Naive thymus-derived CD4-positive, alpha-beta T cell (primary cell): ENCODE data around the gene AP2B1. TPM values are rescaled to one million over a fixed set of nuclear protein-coding genes. Genes with fewer than 3 reads are reported as not detected.

ENCODE experiments used
- ATAC-seq: fragments of 150-1000 bp; cut with Tn5 transposase; 2 replicates; pipeline ENCODE4 v1.10.0; 2021; ENCODE audit warnings: mild to moderate bottlenecking, moderate library complexity
- CTCF ChIA-PET: fragments of 350-600 bp; sonication (Branson Sonifier 250); formaldehyde crosslinking; loops from one replicate; lab custom pipeline; 2021; ENCODE audit warnings: antibody characterized with exemption; lab: Charles Lee
- POLR2A ChIA-PET: fragments of 350-600 bp; sonication (Branson Sonifier 250); formaldehyde crosslinking; loops from one replicate; lab custom pipeline; 2021; ENCODE audit warnings: antibody characterized with exemption, inconsistent platforms; lab: Charles Lee
- DNase-seq, 9 donors: peaks; one replicate each; pipeline versions ENCODE4 v3.0.0 to v3.0.0-alpha.2; 2020 to 2022; ENCODE audit warnings: mixed read lengths in 1 of 9
- H3K27ac ChIP-seq: one replicate; pipeline ENCODE4 v1.7.0; 2013; ENCODE audit warnings: mild to moderate bottlenecking, low read depth, low read length, moderate library complexity
- H3K27me3 ChIP-seq, 2 donors: one replicate each; pipeline ENCODE4 v1.7.0; 2013; ENCODE audit warnings: low read length in 2 of 2, mild to moderate bottlenecking in 2 of 2, moderate library complexity in 2 of 2; ENCODE audit not compliant: control insufficient read depth in 2 of 2, insufficient read depth in 2 of 2
- H3K36me3 ChIP-seq, 3 experiments: 1 replicate in 2 of 3; 2 replicates in 1 of 3; pipeline ENCODE4 v1.7.0; 2013; ENCODE audit warnings: low read length in 3 of 3, mild to moderate bottlenecking in 3 of 3, moderate library complexity in 1 of 3; ENCODE audit not compliant: insufficient read depth in 3 of 3, control insufficient read depth in 2 of 3
- H3K4me1 ChIP-seq, 2 donors: one replicate each; pipeline ENCODE4 v1.7.0; 2013; ENCODE audit warnings: low read length in 2 of 2, mild to moderate bottlenecking in 2 of 2, moderate library complexity in 1 of 2; ENCODE audit not compliant: control insufficient read depth in 2 of 2, insufficient read depth in 2 of 2
- H3K4me3 ChIP-seq: 2 replicates; pipeline ENCODE4 v1.7.0; 2013; ENCODE audit warnings: mild to moderate bottlenecking, low read length
- H3K9me3 ChIP-seq, 3 experiments: 1 replicate in 2 of 3; 2 replicates in 1 of 3; pipeline ENCODE4 v1.7.0; 2013; ENCODE audit warnings: low read length in 3 of 3; ENCODE audit not compliant: control insufficient read depth in 2 of 3
- H3K27ac Mint-ChIP-seq, 9 donors: one replicate each; pipeline ENCODE4 v1.8.0; 2020 to 2022; ENCODE audit warnings: mixed read lengths in 9 of 9, mild to moderate bottlenecking in 8 of 9, moderate library complexity in 5 of 9, inconsistent platforms in 2 of 9
- H3K27me3 Mint-ChIP-seq, 5 donors: one replicate each; pipeline ENCODE4 v1.8.0; 2021 to 2022; ENCODE audit warnings: mixed read lengths in 5 of 5, mild to moderate bottlenecking in 1 of 5
- H3K36me3 Mint-ChIP-seq, 5 donors: one replicate each; pipeline ENCODE4 v1.8.0; 2020 to 2022; ENCODE audit warnings: mixed read lengths in 5 of 5, mild to moderate bottlenecking in 3 of 5, inconsistent platforms in 1 of 5
- H3K4me1 Mint-ChIP-seq, 7 donors: one replicate each; pipeline ENCODE4 v1.8.0; 2020 to 2022; ENCODE audit warnings: mixed read lengths in 7 of 7, mild to moderate bottlenecking in 3 of 7, inconsistent platforms in 1 of 7
- H3K4me3 Mint-ChIP-seq, 10 donors: one replicate each; pipeline ENCODE4 v1.8.0; 2020 to 2022; ENCODE audit warnings: mild to moderate bottlenecking in 10 of 10, mixed read lengths in 10 of 10, moderate library complexity in 6 of 10, inconsistent platforms in 2 of 10
- H3K9me3 Mint-ChIP-seq, 11 donors: one replicate each; pipeline ENCODE4 v1.8.0; 2020 to 2022; ENCODE audit warnings: mixed read lengths in 11 of 11, mild to moderate bottlenecking in 4 of 11, inconsistent platforms in 1 of 11, moderate library complexity in 1 of 11
- intact Hi-C, 2 donors: fragments of 100-400 bp; cut with micrococcal nuclease; formaldehyde crosslinking; loops; one replicate each; pipeline ENCODE4 v1.15.1; 2023
- polyA plus RNA-seq, 2 donors: library from polyadenylated mRNA; unstranded; fragments of 300-500 nt; fragmentation: Illumina TruSeq; gene quantifications; one replicate each; pipeline ENCODE4 v1.2.3, GENCODE V29; 2021
- total RNA-seq, 6 experiments: library from RNA in 5 of 6; stranded (reverse) in 5 of 6; gene quantifications; 1 replicate in 5 of 6; 2 replicates in 1 of 6; pipeline ENCODE4 v1.2.3 and lab custom pipeline; 2021 to 2026

Gene AP2B1
- total and polyA plus RNA-seq, 7 experiments from 2014 or later = 49.0 to 197 (median 102) TPM

GRCh38 chr17:35726127-35726952 lies 139.2 kb downstream of the AP2B1 start:
- intact Hi-C loops = no loop called here
- POLR2A ChIA-PET = no interaction called here
- H3K4me1 Mint-ChIP-seq = peaks cover 13 to 21% (median 18%) of the 10 kb centered on the region in 7 donors

DNA sequence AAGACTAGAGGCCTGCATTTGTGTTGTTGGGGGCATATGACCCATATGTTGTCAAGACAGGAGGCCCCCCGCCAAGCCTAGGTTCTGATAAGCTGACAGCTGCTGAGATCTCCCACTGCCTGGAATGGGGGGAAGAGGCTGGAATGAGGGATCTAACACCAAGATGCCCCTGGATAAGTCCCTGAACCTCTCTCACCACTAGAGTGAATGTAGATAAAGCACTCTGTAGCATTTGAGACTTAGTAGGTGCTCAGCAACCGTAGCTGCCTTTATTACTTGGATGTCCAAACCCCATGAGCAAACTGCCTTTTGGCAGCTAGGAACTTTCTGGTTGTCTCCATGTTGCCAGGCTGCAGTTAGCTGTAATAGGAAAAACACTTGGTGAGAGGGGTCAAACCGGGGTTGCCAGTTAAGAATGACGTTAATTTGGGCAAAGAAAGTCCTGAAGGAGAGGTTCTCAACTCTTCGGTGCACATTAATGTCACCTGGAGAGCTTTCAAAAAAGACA lies 139.9 kb downstream of the AP2B1 start:
- intact Hi-C loops = no loop called here
- ATAC-seq (no peak), DNase-seq (no peak)
- Histone ChIP-seq H3K27ac (no peak overlapping the region), H3K9me3 (no peaks in the 10 kb centered on the region), H3K4me1 (peaks cover 8 to 13% of the 10 kb centered on the region in 2 donors), H3K27me3 (no peaks in the 10 kb centered on the region), H3K4me3 (no peak overlapping the region), H3K36me3 (peaks cover 5 to 45% (median 20%) of the 10 kb centered on the region in 3 experiments)
- no peak overlapping the region for H3K4me3 Mint-ChIP-seq
- H3K36me3 Mint-ChIP-seq = peaks cover 13 to 32% (median 21%) of the 10 kb centered on the region in 5 donors
- POLR2A ChIA-PET = interaction anchor here (1.3 kb wide), 1 partner anchor 14 kb away, joined by 4 read pairs; no protein-coding TSS in a partner anchor
- no peak overlapping the region for H3K27ac Mint-ChIP-seq
- peaks cover 0 to 2% (median 0%) of the 10 kb centered on the region in 11 donors for H3K9me3 Mint-ChIP-seq
- peaks cover 0 to 10% (median 5%) of the 10 kb centered on the region in 5 donors for H3K27me3 Mint-ChIP-seq
- CTCF ChIA-PET = interaction anchor here (0.6 kb wide), 1 partner anchor 114 kb away, joined by 7 read pairs; no protein-coding TSS in a partner anchor
- H3K4me1 Mint-ChIP-seq = peaks cover 11 to 23% (median 18%) of the 10 kb centered on the region in 7 donors

More at GRCh38 chr17:35726127-35726952, 139.2 kb downstream of the AP2B1 start:
- Histone ChIP-seq H3K4me3 (no peak overlapping the region), H3K9me3 (no peaks in the 10 kb centered on the region), H3K4me1 (peaks cover 7 to 12% of the 10 kb centered on the region in 2 donors), H3K36me3 (peaks cover 5 to 51% (median 20%) of the 10 kb centered on the region in 3 experiments), H3K27ac (no peak overlapping the region), H3K27me3 (no peaks in the 10 kb centered on the region)
- peaks cover 13 to 37% (median 21%) of the 10 kb centered on the region in 5 donors for H3K36me3 Mint-ChIP-seq
- ATAC-seq (no peak), DNase-seq (no peak)
- H3K27ac Mint-ChIP-seq = peak overlapping the region in 1 of 9 donors; percentile 22
- H3K27me3 Mint-ChIP-seq = peaks cover 0 to 10% (median 5%) of the 10 kb centered on the region in 5 donors
- peaks cover 0 to 2% (median 0%) of the 10 kb centered on the region in 11 donors for H3K9me3 Mint-ChIP-seq
- H3K4me3 Mint-ChIP-seq = no peak overlapping the region
- CTCF ChIA-PET = no interaction called here

DNA sequence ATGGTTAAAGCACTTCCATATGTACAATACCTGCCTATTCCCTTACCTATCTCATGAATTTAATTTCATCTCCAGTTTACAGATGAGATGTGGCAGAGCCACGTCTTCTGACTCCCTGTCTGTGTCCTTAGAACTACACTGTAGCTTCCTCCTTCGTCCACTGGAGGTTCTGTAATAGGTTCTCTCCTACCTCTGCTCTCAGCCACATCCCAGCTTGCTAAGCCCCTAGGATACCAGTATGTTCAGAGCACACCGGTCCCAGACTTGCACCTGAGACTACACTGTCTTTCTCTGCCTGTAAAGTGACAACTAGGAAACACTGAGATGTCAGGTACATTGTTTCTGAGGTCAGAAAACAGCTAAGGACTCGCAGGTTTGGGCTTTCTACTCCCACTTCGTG lies 140.5 kb downstream of the AP2B1 start:
- Mint-ChIP-seq H3K27me3 (peaks cover 0 to 17% (median 5%) of the 10 kb centered on the region in 5 donors), H3K9me3 (peaks cover 0 to 2% (median 0%) of the 10 kb centered on the region in 11 donors), H3K4me1 (peaks cover 11 to 29% (median 21%) of the 10 kb centered on the region in 7 donors), H3K4me3 (no peak overlapping the region), H3K36me3 (peaks cover 13 to 32% (median 21%) of the 10 kb centered on the region in 5 donors), H3K27ac (peak overlapping the region in 3 of 9 donors; percentile 4 to 51 (median 12))
- ATAC-seq (no peak), DNase-seq (no peak)
- peaks cover 5 to 42% (median 20%) of the 10 kb centered on the region in 3 experiments for H3K36me3 ChIP-seq
- no peaks in the 10 kb centered on the region for H3K9me3 ChIP-seq
- H3K4me1 ChIP-seq = peaks cover 8 to 13% of the 10 kb centered on the region in 2 donors
- ChIA-PET POLR2A (interaction anchor here (1.3 kb wide), 1 partner anchor 14 kb away, joined by 4 read pairs; no protein-coding TSS in a partner anchor), CTCF (interaction anchor here (0.6 to 0.9 kb wide), 2 partner anchors 20 to 115 kb away, joined by 3 to 7 read pairs; no protein-coding TSS in a partner anchor)
- H3K27me3 ChIP-seq = no peaks in the 10 kb centered on the region
- H3K4me3 ChIP-seq = no peak overlapping the region
- intact Hi-C loops = no loop called here
- H3K27ac ChIP-seq = no peak overlapping the region

DNA sequence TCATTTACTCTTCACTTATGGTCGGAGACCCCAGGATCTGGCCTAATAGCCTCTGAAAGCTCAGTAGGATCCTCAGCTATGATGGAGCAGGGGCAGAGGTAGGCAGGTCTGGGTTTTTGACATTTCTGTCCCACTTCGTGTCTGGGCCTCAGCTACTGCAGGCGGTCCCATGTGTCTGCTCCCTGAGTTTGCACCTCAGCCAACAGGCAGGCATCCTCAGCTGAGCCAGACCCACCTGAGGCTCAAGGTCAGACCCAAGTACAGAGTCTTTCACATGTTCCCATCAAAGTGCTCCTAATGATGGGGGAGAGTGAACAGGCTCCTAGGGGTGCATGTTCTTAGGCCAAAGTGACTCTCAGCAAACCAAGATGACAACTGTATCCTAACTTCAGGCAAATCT lies 141.4 kb downstream of the AP2B1 start:
- Histone ChIP-seq H3K36me3 (peaks cover 2 to 34% (median 13%) of the 10 kb centered on the region in 3 experiments), H3K27me3 (no peaks in the 10 kb centered on the region), H3K27ac (no peak overlapping the region), H3K4me1 (peaks cover 8 to 13% of the 10 kb centered on the region in 2 donors), H3K9me3 (no peaks in the 10 kb centered on the region), H3K4me3 (no peak overlapping the region)
- peaks cover 0 to 2% (median 0%) of the 10 kb centered on the region in 11 donors for H3K9me3 Mint-ChIP-seq
- H3K27ac Mint-ChIP-seq = peak overlapping the region in 1 of 9 donors; percentile 51
- peaks cover 0 to 24% (median 5%) of the 10 kb centered on the region in 5 donors for H3K27me3 Mint-ChIP-seq
- DNase-seq (no peak), ATAC-seq (no peak)
- H3K4me3 Mint-ChIP-seq = no peak overlapping the region
- CTCF ChIA-PET = interaction anchor here (0.6 to 0.9 kb wide), 2 partner anchors 19 to 108 kb away, joined by 3 read pairs; no protein-coding TSS in a partner anchor
- intact Hi-C loops = no loop called here
- H3K4me1 Mint-ChIP-seq = peaks cover 11 to 31% (median 21%) of the 10 kb centered on the region in 7 donors
- POLR2A ChIA-PET = interaction anchor here (0.6 kb wide), 1 partner anchor 92 kb away, joined by 4 read pairs; no protein-coding TSS in a partner anchor
- peaks cover 13 to 25% (median 18%) of the 10 kb centered on the region in 5 donors for H3K36me3 Mint-ChIP-seq

GRCh38 chr17:35729405-35729833 lies 142.3 kb downstream of the AP2B1 start:
- ChIA-PET CTCF (interaction anchor here (0.6 kb wide), 1 partner anchor 116 kb away, joined by 3 read pairs; no protein-coding TSS in a partner anchor), POLR2A (no interaction called here)
- peaks cover 0 to 24% (median 5%) of the 10 kb centered on the region in 5 donors for H3K27me3 Mint-ChIP-seq
- peaks cover 9 to 18% (median 14%) of the 10 kb centered on the region in 5 donors for H3K36me3 Mint-ChIP-seq
- Histone ChIP-seq H3K4me3 (no peak overlapping the region), H3K4me1 (peaks cover 8 to 13% of the 10 kb centered on the region in 2 donors), H3K9me3 (no peaks in the 10 kb centered on the region), H3K36me3 (peaks cover 0 to 25% (median 6%) of the 10 kb centered on the region in 3 experiments), H3K27ac (no peak overlapping the region), H3K27me3 (no peaks in the 10 kb centered on the region)
- ATAC-seq (no peak), DNase-seq (no peak)
- peak overlapping the region in 3 of 9 donors; percentile 22 to 44 (median 39) for H3K27ac Mint-ChIP-seq
- peaks cover 0 to 2% (median 0%) of the 10 kb centered on the region in 11 donors for H3K9me3 Mint-ChIP-seq
- peaks cover 11 to 31% (median 21%) of the 10 kb centered on the region in 7 donors for H3K4me1 Mint-ChIP-seq
- intact Hi-C loops = no loop called here
- peak overlapping the region in 5 of 10 donors; percentile 38 to 90 (median 57) for H3K4me3 Mint-ChIP-seq
